Activated CD4-positive, alpha-beta T cell treated with anti-CD3 and anti-CD28 coated beads, Interleukin-2, amount 10 ng/mL, durations not matched to agents 7 days and 5 days (primary cell): Measurements from ENCODE around the gene CDK5R1. TPM values are rescaled to one million over a fixed set of nuclear protein-coding genes. Genes with fewer than 3 reads are reported as not detected.

Experiments
- CTCF ChIA-PET: fragments of 350-600 bp; sonication (Branson Sonifier 250); formaldehyde crosslinking; loops from one replicate; lab custom pipeline; 2021; ENCODE audit warnings: antibody characterized with exemption; lab: Charles Lee
- POLR2A ChIA-PET: fragments of 350-600 bp; sonication (Branson Sonifier 250); formaldehyde crosslinking; loops from one replicate; lab custom pipeline; 2021; ENCODE audit warnings: antibody characterized with exemption; lab: Charles Lee
- DNase-seq: peaks from one replicate; pipeline ENCODE4 v3.0.0-alpha.2; 2020
- H3K27ac Mint-ChIP-seq: one replicate; pipeline ENCODE4 v1.8.0; 2021; ENCODE audit warnings: mild to moderate bottlenecking, moderate library complexity, mixed read lengths
- H3K27me3 Mint-ChIP-seq: one replicate; pipeline ENCODE4 v1.8.0; 2021; ENCODE audit warnings: mixed read lengths
- H3K36me3 Mint-ChIP-seq: one replicate; pipeline ENCODE4 v1.8.0; 2021; ENCODE audit warnings: low read depth, mixed read lengths
- H3K4me1 Mint-ChIP-seq: one replicate; pipeline ENCODE4 v1.8.0; 2021; ENCODE audit warnings: mixed read lengths
- H3K4me3 Mint-ChIP-seq: one replicate; pipeline ENCODE4 v1.8.0; 2021; ENCODE audit warnings: mild to moderate bottlenecking, moderate library complexity, mixed read lengths
- H3K9me3 Mint-ChIP-seq: one replicate; pipeline ENCODE4 v1.8.0; 2021; ENCODE audit warnings: mixed read lengths
- total RNA-seq, 2 experiments: library from RNA; stranded (reverse); gene quantifications; one replicate each; pipeline ENCODE4 v1.2.3, GENCODE V29; 2021

CDK5R1 gene
- total RNA-seq, 2 experiments from 2014 or later = 4.1 to 4.6 TPM

- POLR2A ChIA-PET = no interaction called here
- peaks cover 57% of the 10 kb centered on the region for H3K36me3 Mint-ChIP-seq
- H3K27ac Mint-ChIP-seq = no peak overlapping the region
- no peak for DNase-seq
- CTCF ChIA-PET = interaction anchor here (3.1 kb wide), 1 partner anchor 8 kb away, joined by 12 read pairs; the partner anchor contains the start of gene PSMD11
- no peak overlapping the region for H3K4me3 Mint-ChIP-seq
- H3K4me1 Mint-ChIP-seq = peaks cover 31% of the 10 kb centered on the region
- no peaks in the 10 kb centered on the region for H3K9me3 Mint-ChIP-seq
- H3K27me3 Mint-ChIP-seq = no peaks in the 10 kb centered on the region
Measured at GRCh38 chr17:32452281-32452680, 34.5 kb upstream of the CDK5R1 start.

GRCh38 chr17:32453370-32453769 is 33.4 kb upstream of the CDK5R1 start:
- no peaks in the 10 kb centered on the region for H3K27me3 Mint-ChIP-seq
- H3K36me3 Mint-ChIP-seq = peaks cover 63% of the 10 kb centered on the region
- no peak overlapping the region for H3K27ac Mint-ChIP-seq
- no peak for DNase-seq
- H3K4me3 Mint-ChIP-seq = no peak overlapping the region
- POLR2A ChIA-PET = no interaction called here
- CTCF ChIA-PET = interaction anchor here (0.9 to 3.1 kb wide), 2 partner anchors 9 kb away, joined by 3 to 12 read pairs; partner anchors contain the start of gene PSMD11
- no peaks in the 10 kb centered on the region for H3K9me3 Mint-ChIP-seq
- peaks cover 37% of the 10 kb centered on the region for H3K4me1 Mint-ChIP-seq

- peaks cover 62% of the 10 kb centered on the region for H3K36me3 Mint-ChIP-seq
- H3K27me3 Mint-ChIP-seq = no peaks in the 10 kb centered on the region
- CTCF ChIA-PET = interaction anchor here (2.3 kb wide), 1 partner anchor 14 kb away, joined by 8 read pairs; the partner anchor contains the start of gene PSMD11
- H3K27ac Mint-ChIP-seq = peak overlapping the region; percentile 2
- no peak overlapping the region for H3K4me3 Mint-ChIP-seq
- H3K4me1 Mint-ChIP-seq = peaks cover 40% of the 10 kb centered on the region
- H3K9me3 Mint-ChIP-seq = no peaks in the 10 kb centered on the region
- POLR2A ChIA-PET = interaction anchor here (0.5 kb wide), 1 partner anchor 321 kb away, joined by 3 read pairs; no protein-coding TSS in a partner anchor
- no peak for DNase-seq
Measured at GRCh38 chr17:32458371-32458770, 28.4 kb upstream of the CDK5R1 start.

GRCh38 chr17:32460054-32460453 is 26.7 kb upstream of the CDK5R1 start:
- Mint-ChIP-seq H3K9me3 (no peaks in the 10 kb centered on the region), H3K4me1 (peaks cover 32% of the 10 kb centered on the region), H3K36me3 (peaks cover 60% of the 10 kb centered on the region), H3K27me3 (no peaks in the 10 kb centered on the region), H3K27ac (no peak overlapping the region), H3K4me3 (no peak overlapping the region)
- DNase-seq = no peak
- ChIA-PET CTCF (interaction anchor here (4.0 kb wide), 1 partner anchor 16 kb away, joined by 29 read pairs; the partner anchor contains the start of gene PSMD11), POLR2A (no interaction called here)

- no peak for DNase-seq
- Mint-ChIP-seq H3K4me1 (peaks cover 31% of the 10 kb centered on the region), H3K36me3 (peaks cover 60% of the 10 kb centered on the region), H3K27me3 (no peaks in the 10 kb centered on the region), H3K4me3 (no peak overlapping the region), H3K9me3 (no peaks in the 10 kb centered on the region), H3K27ac (peak overlapping the region; percentile 38)
- ChIA-PET POLR2A (no interaction called here), CTCF (interaction anchor here (0.6 to 4.1 kb wide), 16 partner anchors 10 to 416 kb away, joined by 3 to 29 read pairs (median 4); partner anchors contain the start of genes CDK5R1, MYO1D and PSMD11)
Measured at GRCh38 chr17:32461498-32461852, 25.3 kb upstream of the CDK5R1 start.

- Mint-ChIP-seq H3K36me3 (peaks cover 61% of the 10 kb centered on the region), H3K27ac (no peak overlapping the region), H3K9me3 (no peaks in the 10 kb centered on the region), H3K4me3 (no peak overlapping the region), H3K4me1 (peaks cover 29% of the 10 kb centered on the region), H3K27me3 (no peaks in the 10 kb centered on the region)
- CTCF ChIA-PET = interaction anchor here (0.6 to 4.1 kb wide), 22 partner anchors 8 to 415 kb away, joined by 3 to 29 read pairs (median 4); partner anchors contain the start of genes CDK5R1, MYO1D and PSMD11
- POLR2A ChIA-PET = no interaction called here
- peak; percentile 78 for DNase-seq
Measured at GRCh38 chr17:32461853-32462617, 24.8 kb upstream of the CDK5R1 start.

- POLR2A ChIA-PET = interaction anchor here (0.5 kb wide), 1 partner anchor 13 kb away, joined by 3 read pairs; no protein-coding TSS in a partner anchor
- Mint-ChIP-seq H3K4me1 (peaks cover 18% of the 10 kb centered on the region), H3K4me3 (no peak overlapping the region), H3K27ac (no peak overlapping the region), H3K27me3 (no peaks in the 10 kb centered on the region), H3K36me3 (peaks cover 58% of the 10 kb centered on the region), H3K9me3 (no peaks in the 10 kb centered on the region)
- DNase-seq = no peak
- CTCF ChIA-PET = interaction anchor here (0.5 to 4.1 kb wide), 8 partner anchors 13 to 540 kb away, joined by 3 to 29 read pairs (median 4); partner anchors contain the start of gene PSMD11
Measured at GRCh38 chr17:32463304-32463703, 23.5 kb upstream of the CDK5R1 start.

- Mint-ChIP-seq H3K4me3 (no peak overlapping the region), H3K9me3 (no peaks in the 10 kb centered on the region), H3K36me3 (peaks cover 60% of the 10 kb centered on the region), H3K4me1 (peaks cover 11% of the 10 kb centered on the region), H3K27ac (no peak overlapping the region), H3K27me3 (no peaks in the 10 kb centered on the region)
- DNase-seq = no peak
- POLR2A ChIA-PET = no interaction called here
- CTCF ChIA-PET = interaction anchor here (0.8 to 4.1 kb wide), 5 partner anchors 12 to 136 kb away, joined by 3 to 16 read pairs (median 4); partner anchors contain the start of gene CDK5R1
Measured at GRCh38 chr17:32464374-32464773, 22.4 kb upstream of the CDK5R1 start.

- Mint-ChIP-seq H3K4me1 (no peaks in the 10 kb centered on the region), H3K36me3 (peaks cover 54% of the 10 kb centered on the region), H3K27me3 (no peaks in the 10 kb centered on the region), H3K27ac (no peak overlapping the region), H3K4me3 (no peak overlapping the region), H3K9me3 (no peaks in the 10 kb centered on the region)
- no peak for DNase-seq
- ChIA-PET CTCF (interaction anchor here (0.9 to 2.4 kb wide), 3 partner anchors 16 to 409 kb away, joined by 3 to 8 read pairs (median 7); partner anchors contain the start of gene PSMD11), POLR2A (no interaction called here)
Measured at GRCh38 chr17:32467949-32468348, 18.8 kb upstream of the CDK5R1 start.

GRCh38 chr17:32470405-32471167 is 16.2 kb upstream of the CDK5R1 start:
- Mint-ChIP-seq H3K4me3 (no peak overlapping the region), H3K9me3 (no peaks in the 10 kb centered on the region), H3K36me3 (peaks cover 62% of the 10 kb centered on the region), H3K4me1 (no peaks in the 10 kb centered on the region), H3K27me3 (no peaks in the 10 kb centered on the region), H3K27ac (no peak overlapping the region)
- ChIA-PET CTCF (interaction anchor here (0.7 to 1.5 kb wide), 4 partner anchors 9 to 18 kb away, joined by 3 to 4 read pairs (median 4); no protein-coding TSS in a partner anchor), POLR2A (no interaction called here)
- no peak for DNase-seq

GRCh38 chr17:32471652-32472051 is 15.1 kb upstream of the CDK5R1 start:
- no peak for DNase-seq
- H3K27ac Mint-ChIP-seq = no peak overlapping the region
- POLR2A ChIA-PET = no interaction called here
- peaks cover 54% of the 10 kb centered on the region for H3K36me3 Mint-ChIP-seq
- no peak overlapping the region for H3K4me3 Mint-ChIP-seq
- no peaks in the 10 kb centered on the region for H3K4me1 Mint-ChIP-seq
- H3K9me3 Mint-ChIP-seq = no peaks in the 10 kb centered on the region
- CTCF ChIA-PET = interaction anchor here (1.3 to 1.5 kb wide), 2 partner anchors 12 to 28 kb away, joined by 4 read pairs; partner anchors contain the start of gene PSMD11
- H3K27me3 Mint-ChIP-seq = no peaks in the 10 kb centered on the region

GRCh38 chr17:32475258-32475657 is 11.5 kb upstream of the CDK5R1 start:
- Mint-ChIP-seq H3K4me3 (no peak overlapping the region), H3K4me1 (no peaks in the 10 kb centered on the region), H3K36me3 (peaks cover 53% of the 10 kb centered on the region), H3K9me3 (no peaks in the 10 kb centered on the region), H3K27me3 (no peaks in the 10 kb centered on the region), H3K27ac (no peak overlapping the region)
- DNase-seq = no peak
- POLR2A ChIA-PET = no interaction called here
- CTCF ChIA-PET = interaction anchor here (2.1 kb wide), 1 partner anchor 12 kb away, joined by 16 read pairs; no protein-coding TSS in a partner anchor
